Hematopoietic multipotent progenitor cell treated with erythropoietin and hydrocortisone succinate and interleukin-3 and kit ligand, for 4 days (in vitro differentiated cells): Measurements from ENCODE around the gene PTPN4.
A peak's percentile ranks its signal among the peaks of the same experiment; 100 is the strongest.
"Not testable (repeated sequence)": the region's sequence is repeated elsewhere in the genome, so short reads cannot be mapped to it uniquely, and the experiment has no call there.

Experiments used
- DNase-seq: peaks from one replicate; pipeline ENCODE4 v3.0.0-alpha.2; 2015

Gene PTPN4

DNA sequence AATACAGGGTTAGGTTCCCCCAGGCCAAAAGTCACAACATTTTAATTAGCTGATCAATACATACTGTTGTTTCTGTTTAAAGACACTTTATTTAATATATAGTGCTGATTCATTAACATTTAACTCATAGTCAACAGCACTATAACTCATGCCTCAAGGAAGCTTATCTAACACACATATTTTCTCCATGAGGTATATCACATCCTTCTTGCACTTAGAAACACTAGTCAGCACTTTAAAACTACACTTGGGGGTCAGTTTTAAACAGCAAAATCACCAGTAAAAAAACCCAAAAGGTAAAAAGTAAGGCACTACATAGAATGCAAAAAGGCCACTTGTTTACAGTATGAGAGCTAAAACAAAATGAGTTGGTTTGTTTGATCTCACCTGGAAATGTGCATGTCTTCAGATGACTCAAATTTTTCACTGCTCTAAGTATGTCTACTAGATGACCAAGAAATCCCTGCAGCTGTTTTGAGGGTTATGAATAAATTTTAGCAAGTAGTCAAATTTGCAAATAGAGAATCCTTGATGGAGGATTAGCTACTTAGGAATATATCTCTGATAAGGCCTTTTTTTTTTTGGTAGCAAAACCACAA lies 199.0 kb downstream of the PTPN4 start:
- no peak for DNase-seq

DNA sequence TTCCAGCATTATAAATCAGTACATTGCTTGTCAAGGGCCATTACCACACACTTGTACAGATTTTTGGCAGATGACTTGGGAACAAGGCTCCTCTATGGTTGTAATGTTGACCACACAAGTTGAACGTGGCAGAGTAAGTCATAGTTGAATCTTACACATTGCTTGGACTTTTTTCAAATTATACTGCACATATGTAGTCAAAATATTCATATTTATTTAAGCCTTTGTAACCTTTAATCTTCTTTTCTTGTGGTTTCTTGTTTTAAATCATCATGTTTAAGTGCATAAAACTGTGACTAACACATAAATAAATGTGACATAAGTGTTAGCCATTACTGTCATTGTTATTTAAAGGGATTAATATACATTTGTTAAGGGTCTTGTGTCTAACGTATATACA lies 201.1 kb downstream of the PTPN4 start:
- no peak for DNase-seq

DNA sequence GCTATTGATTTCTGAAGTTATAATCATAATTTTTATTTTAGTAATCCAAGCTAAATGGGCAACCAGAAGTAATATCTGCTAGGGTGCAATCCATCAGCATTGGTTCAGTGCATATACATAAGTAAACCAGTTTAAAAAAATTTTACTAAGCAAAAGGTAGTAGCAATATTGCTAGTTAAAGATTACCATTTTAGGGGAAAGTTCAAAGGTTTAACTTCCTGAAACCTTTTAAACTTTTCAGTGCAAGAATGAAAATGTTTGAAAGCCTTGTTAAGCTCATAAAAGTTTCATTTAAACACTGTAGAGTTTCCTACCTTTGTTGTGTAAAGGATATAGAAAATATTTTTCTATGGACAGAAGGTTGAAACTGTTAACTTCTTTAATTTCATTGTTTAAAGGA lies 222.2 kb downstream of the PTPN4 start:
- DNase-seq = no peak

DNA sequence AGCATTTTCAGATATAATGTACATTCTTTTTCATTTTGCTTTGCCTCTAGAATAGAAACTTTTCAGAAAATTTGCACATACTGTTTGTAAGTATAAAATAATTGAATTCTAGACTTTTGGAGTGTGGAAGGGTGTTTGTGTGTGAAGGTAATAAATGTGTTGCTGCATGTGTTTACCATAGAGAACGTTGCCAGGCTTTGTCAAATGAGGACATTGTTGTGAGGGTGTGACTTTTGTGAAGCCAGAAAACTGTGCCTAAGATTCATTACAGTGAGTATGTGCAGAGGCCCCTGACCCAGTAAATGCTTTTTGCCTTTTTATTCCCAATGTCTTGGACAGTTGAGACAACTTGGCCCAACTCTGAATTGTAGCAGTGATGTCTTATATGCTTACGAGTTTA lies 222.8 kb downstream of the PTPN4 start:
- DNase-seq = no peak

DNA sequence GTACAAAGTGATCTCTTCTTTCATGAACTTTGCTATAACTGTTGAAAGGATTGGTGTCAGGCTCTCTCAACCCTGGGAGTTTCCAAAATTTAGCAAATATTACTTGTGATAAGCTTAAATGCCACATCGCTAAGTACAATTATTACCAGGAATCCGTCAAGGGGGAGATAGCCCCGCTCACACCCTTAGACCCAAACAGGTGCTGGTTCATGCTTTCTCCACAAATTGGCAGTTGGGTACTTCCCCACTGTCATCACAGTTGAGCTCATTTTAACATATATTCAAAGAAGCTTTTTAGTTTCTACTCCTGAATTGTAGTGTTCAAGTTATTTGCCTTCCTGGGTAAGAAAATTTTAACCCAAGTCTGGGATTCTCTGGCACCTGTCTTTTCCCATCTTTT lies 223.4 kb downstream of the PTPN4 start:
- no peak for DNase-seq

DNA sequence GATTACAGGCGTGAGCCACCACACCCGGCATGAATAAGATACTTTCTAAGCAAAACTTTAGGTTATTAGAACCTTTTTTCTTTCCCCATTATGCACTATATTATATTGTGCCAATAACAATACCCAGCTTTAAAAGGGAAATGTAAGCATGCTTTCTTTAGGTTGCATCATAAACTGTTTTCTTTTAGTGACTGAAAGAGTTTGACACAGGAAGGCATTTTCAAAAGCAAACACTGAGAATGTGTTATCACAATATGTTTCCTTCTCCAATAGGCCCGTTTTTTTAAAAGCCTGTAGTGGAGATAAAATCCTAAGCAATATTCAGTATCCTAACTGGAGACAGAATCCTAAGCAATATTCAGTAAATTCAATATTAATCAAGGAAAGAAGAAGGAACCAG lies 236.4 kb downstream of the PTPN4 start:
- no peak for DNase-seq

DNA sequence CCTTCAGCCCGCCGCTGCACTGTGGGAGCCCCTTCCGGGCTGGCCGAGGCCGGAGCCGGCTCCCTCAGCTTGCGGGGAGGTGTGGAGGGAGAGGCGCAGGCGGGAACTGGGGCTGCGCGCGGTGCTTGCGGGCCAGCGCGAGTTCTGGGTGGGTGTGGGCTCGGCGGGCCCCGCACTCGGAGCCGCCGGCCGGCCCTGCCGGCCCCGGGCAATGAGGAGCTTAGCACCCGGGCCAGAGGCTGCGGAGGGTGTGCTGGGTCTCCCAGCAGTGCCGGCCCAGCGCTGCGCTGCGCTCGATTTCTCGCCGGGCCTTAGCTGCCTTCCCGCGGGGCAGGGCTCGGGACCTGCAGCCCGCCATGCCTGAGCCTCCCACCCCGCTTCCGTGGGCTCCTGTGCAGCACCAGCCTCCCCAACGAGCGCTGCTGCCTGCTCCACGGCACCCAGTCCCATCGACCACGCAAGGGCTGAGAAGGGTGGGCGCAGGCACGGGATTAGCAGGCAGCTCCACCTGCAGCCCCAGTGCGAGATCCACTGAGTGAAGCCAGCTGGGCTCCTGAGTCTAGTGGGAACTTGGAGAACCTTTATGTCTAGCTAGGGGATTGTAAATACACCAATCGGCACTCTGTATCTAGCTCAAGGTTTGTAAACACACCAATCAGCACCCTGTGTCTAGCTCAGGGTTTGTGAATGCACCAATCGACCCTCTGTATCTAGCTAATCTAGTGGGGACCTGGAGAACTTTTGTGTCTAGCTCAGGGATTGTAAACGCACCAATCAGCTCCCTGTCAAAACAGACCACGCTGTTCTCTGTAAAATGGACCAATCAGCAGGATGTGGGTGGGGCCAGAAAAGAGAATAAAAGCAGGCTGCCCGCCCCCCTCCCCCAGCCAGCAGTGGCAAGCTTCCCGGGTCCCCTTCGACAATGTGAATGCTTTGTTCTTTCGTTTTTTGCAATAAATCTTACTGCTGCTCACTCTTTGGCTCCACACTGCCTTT lies 237.5 kb downstream of the PTPN4 start:
- not testable (repeated sequence) for DNase-seq

DNA sequence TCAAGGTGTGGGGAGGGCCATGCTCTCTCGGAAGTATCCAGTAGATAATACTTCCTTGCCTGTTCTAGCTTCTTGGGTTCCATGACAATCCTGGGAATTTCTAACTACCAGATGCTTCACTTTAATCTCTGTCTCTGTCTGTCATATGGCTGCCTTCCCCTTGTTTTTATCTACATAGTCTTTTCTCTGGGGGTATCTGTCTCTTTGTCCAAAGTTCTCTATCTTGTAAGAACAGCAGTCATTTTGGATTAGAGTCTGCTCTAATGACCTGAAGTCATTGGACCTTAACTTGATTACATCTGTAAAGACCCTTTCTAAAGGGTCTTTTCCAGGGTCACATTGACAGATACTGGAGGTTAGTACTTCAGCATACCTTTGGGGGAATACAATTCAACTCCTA lies 241.7 kb downstream of the PTPN4 start:
- no peak for DNase-seq

DNA sequence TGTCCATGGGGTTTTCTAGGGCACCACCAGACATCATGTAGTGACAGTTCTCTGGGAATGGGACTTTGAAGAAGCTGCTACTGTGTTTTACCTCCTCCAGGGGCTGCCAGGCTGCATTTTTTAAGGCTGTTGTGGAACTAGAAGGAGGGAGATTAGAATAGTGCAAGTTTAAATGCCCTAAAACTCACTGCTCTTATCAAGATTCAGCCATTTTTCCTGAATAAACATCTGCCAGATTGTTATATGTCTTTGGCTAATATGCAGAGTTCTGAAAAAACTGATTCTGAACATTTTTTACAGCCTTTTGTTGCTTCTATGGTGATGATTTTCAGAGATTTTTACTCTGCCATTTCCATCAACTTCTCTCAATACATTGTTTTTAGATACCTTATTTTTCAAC lies 244.5 kb downstream of the PTPN4 start:
- DNase-seq = no peak

DNA sequence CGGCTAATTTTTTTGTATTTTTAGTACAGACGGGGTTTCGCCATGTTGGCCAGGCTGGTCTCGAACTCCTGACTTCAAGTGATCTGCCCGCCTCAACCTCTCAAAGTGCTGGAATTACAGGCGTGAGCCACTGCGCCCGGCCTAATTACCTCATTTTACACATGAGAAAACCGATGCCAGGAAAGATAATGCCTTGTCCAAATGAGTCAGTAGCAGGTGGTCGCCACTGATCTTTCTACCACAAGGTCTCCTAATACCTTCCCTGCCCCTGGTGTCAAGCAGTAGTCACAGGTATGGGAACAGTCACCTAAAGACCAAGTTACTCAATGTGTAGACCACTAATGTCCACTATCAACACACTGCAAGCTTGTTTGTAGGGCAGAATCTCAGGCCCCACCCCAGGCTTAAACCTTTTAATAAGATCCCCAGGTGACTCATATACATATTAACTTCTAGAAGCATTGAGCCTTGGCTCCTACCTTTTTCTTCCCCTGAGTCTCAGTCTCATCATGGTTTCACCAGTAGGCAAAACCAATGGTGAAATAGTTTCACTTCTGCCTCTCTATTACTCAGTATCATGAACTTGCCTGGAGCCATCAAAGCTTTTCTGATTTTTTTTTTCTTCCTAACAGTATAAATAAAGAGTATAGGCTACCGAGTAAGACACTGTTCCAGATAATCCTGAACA lies 246.3 kb downstream of the PTPN4 start:
- no peak for DNase-seq

DNA sequence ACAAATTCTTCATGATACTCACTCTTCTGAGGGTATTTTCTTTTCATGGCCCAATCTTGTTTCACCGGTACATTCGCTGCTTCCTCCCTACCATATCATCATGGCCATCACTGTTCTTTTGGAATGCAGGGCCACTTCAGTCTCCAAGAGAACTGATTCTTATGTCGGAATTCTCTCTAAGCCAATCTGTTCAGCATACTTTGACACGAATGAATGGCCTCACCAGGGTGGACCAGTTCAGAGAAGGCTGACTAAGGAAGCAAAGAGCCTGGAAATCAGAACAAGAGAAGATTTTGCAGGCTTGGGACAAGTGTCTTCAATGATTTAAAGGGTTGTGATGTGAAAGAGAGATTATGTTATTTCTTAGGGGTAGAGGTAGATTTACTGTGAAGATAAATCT lies 248.1 kb downstream of the PTPN4 start:
- no peak for DNase-seq

DNA sequence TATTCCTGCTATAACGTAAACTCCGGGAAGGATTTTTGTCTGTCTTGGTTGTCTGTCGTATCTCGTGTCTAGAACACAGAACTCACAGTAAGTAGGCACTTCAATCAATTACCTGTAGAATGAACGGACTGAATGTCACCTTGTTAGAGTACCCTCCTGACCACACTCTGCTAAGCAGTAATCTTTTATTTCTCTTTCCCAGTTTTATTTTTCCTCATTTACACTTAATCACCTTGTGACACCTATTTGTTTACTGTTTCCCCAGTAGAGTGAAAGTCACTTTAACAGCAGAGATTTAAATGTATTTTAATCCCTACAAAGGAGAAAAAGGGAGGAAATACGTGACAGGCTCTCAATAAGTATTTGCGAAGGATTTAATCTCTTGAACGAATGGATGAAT lies 252.6 kb downstream of the PTPN4 start:
- no peak for DNase-seq

DNA sequence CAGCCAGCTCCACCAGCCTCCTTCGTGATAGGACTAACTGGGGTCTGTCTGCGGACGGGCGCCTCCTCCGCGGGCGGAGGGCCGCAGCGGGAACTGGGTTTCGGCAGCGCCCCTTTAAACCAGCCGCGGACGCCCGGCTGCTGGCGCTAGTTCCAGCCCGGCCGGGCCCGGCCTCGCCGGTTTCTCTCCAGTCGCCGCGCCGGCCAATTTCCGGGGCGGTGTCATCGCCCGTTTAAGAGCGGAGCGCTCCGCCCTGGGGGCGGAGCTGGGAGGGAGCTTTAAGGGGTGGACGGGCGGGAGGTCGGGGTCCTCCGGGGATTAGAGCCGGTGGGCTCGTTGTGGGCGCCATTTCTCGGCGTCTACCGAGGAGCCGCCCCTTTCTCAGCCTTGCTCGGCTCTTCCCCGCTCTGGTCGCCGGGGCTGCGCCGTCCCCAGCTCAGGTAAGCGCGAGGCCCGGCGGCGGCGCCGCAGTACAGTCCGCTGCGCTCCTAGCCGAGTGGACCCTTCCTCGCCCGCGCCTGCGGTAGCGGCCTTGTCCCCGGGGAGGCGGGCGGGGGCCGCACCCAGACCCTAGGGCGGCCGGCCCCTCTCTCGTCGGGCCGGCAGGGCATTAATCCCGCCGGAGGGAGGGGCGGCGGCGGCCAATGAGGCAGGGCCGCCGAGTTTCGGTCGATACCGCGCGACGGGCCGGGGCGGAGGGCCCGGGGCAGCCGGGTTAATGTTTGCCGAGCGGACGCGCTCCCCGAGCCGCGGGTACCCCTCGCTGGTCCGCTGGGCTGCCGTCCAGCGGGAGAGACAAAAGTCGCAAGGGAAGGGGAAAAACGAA lies 253.3 kb downstream of the PTPN4 start, which contains the start of gene EPB41L5:
EPB41L5 (plus strand) TSS at position 307 of the 826 bp plus-strand sequence. CDS start 6,008 bp downstream, outside the sequence.
- peak; percentile 95 for DNase-seq

DNA sequence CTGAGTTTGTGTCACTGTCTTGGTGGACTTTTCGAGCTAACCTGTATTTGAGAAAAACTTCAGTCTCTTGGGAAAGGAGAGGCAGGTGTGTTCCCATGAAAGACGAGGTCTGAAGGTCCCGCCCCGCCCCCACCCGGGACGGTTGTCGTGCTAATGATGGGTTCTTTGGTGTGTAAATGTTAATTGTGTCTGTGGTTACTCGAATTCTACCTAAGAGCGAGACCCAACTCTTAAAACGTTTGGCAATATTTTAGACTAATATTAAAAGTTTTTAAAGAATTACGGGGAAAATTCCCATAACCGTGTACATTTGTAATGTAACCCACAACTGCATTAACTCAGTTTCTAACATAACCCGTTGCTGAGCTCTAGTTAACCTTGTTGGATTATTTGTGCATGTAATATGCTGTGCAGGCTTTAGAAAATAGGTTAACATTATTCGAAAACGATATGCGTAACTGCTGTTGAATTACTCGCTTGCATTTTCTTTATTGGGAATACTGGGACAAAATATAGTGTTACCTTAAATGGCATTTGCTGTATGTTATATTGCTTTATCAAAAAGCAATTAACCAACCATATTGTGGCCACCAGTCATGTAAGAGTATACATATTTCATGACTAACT lies 254.0 kb downstream of the PTPN4 start:
- no peak for DNase-seq

DNA sequence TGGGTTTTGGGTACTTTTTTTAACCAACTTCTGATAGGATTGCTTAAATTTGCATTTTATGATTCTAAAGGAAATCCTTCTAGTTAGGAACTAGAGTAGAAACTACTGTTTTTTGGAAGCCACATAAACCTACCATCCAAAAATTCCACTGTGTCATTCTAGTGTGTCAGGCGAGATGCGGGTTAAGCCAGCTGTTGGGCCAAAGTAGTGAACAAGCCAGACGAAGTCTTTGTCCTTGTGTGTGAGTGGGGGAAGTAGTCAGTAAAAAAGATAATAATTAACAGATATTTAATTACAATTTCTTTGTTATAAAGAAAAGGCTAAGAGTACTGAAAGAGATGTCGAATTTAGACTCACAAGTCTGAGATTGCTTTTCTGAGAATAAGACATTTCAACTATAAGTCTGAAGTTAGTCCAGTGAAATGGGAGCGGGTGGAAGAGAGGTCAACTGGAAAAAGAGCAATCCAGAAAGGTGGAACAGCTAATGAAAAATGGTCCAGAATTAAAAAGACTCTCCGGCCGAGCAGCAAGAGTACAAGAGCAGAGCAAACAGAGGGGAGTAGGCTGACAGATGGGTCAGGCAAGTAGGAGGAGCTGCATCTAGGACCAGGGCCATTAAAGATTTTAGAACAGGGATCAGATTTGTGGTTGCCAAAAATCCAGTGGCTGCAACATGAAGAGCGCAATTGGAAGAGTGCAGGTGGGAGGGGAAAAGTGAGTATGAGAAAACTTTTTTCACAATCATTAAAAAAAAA lies 254.7 kb downstream of the PTPN4 start:
- no peak for DNase-seq

DNA sequence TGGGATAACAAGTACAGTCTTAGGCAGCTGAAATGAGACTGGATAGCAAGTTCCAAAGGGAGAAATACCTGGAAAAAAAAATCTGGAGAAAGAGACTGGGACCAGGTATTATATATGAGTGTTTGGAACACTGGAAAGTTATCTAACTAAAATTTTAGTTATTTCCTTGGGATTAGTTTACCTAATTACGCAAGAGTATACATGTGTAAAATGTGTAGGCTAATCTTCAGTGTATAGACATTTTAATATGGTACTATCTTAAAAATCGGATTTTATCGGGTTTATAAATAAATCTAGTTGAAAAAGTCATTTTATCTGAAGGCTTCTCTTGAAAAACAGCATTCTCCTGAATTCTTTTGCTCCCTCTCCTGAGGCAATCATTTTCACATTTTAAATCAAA lies 257.1 kb downstream of the PTPN4 start:
- DNase-seq = no peak

DNA sequence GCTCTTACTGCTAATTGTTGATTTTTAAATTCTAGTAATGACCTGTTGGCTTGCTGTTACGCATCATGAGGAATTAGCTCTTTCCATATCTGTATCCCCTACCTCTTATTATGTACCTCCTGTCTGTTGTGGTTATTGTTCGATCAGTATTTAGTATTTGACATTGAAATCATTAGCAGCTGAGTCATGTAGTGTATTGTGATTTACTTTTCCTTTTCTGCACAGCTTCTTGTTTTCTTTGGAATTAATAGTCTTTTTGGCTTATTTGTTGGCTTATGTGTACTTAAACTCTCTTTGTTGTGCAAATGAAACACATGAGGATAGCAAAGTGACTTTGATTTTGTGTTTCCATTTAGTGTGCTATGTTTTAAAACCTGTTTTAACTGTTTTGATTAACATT lies 257.5 kb downstream of the PTPN4 start:
- DNase-seq = no peak

DNA sequence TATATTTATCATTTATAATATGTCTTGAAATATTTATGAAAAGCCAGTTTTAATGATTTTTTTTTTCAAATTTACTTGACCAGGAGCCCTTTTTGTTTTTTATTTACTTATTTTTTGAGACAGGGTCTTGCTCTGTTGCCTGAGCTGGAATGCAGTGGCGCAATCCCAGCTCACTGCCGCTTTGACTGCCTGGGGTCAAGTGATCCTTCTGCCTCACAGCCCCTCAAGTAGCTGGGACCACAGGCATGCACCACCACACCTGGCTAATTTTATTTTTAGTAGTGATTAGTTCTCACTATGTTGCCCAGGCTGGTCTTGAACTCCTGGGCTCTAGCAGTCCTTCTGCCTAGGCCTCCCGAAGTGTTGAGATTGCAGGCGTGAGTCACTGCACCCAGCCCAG lies 258.8 kb downstream of the PTPN4 start:
- DNase-seq = no peak

DNA sequence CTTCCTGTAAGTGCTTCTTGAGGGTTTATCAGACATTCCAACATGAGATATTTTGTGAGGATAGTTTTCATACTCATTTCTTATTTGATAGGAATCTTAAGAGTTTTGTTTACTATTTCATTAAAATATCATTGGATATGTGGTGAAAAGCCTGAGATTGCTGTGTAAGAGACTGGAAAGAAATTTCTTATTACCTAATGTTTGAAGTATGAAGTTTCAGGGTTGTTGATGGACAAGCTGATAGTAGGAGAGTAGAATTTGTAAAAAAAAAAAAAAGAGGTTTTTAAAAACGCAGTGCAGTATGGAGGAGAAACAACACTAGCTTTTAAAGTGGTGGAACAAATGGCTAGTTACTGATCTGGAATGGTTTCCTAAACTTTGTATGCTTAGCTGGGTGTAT lies 260.8 kb downstream of the PTPN4 start:
- no peak for DNase-seq

DNA sequence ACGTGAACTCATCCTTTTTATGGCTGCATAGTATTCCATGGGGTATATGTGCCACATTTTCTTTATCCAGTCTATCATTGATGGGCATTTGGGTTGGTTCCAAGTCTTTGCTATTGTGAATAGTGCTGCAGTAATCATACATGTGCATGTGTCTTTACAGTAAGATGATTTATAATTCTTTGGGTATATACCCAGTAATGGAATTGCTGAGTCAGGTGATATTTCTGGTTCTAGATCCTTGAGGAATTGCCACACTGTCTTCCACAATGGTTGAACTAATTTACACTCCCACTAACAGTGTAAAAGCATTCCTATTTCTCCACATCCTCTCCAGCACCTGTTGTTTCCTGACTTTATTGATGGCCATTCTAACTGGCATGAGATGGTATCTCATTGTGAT lies 262.8 kb downstream of the PTPN4 start:
- not testable (repeated sequence) for DNase-seq

DNA sequence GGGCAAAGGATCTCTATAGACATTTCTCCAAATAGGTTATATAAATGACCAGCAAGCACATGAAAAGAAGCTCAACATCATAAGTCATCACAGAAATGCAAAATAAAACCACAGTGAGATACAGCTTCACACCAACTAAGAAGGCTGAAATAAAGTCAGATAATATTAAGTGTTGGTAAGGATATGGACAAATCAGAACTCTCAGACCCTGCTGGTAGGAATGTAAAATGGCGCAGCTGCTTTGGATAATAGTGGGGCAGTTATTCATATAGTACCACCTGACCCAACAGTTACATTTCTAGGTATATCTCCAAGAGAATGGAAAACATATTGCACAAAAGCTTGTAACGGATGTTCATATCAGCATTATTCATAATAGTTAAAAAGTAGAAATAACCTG lies 267.2 kb downstream of the PTPN4 start:
- DNase-seq = no peak

DNA sequence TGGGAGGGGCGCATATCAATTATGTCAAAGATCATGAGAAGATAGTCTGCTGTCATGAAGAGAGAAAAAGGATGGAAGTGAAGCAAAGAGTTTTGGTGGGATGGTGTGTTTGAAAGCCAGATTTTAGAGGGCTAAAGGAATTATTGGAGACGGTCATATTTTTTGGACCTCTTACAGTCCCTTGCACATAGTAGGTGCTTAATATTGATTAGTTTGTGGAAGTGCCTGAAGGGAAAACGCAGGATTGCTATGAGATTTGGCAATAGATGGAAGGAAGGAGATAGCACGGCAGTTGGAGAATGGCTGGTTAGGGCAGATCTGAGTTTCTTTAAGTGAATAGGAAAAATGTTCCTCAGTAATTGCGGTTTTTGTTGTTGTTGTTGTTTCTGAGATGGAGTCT lies 269.1 kb downstream of the PTPN4 start:
- DNase-seq = no peak
